GM21447 (cell line): ENCODE results near the gene CLDND1.
A peak's percentile ranks its signal among the peaks of the same experiment; 100 is the strongest.

ENCODE experiments used
- ATAC-seq: cut with Tn5 transposase; IDR thresholded peaks from one replicate; pipeline ENCODE4 v1.9.1; 2021; ENCODE audit not compliant: unreplicated experiment

CLDND1 gene

DNA sequence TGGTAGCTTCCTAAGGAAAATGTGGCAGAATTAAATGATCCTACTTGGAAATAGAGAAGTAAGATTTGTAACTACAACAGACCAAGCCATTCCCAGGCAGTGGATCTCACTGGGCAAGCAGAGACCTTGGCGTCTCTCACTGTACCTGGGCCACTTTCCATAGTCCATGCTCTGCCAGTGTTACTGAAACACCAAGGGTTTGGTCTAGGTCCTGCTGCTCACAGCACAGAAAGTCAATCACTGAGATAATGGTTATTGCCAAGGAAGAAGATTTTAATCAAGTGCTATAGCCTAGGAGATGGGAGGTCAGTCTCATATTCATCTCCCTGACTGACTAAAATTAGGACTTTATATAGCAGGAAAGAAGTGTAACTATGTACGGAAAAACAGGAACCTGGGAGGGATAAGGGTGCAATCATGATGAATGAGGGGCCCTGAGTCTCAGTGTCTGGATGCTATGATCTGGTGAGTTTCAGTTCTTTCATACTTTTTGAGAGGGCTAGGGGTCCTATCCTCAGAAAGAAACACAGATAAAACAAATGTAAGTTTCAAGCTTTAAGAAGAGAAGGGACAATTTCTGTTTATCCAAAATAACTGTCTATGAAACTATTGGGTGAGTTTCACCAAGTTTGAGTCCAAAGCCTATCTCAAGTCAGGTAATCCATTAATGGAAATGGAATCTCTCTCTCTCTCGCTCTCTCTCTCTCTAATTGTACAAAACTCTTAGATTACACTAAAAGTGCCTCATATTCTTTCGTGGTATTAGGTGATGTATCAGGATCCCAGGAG lies 29.7 kb upstream of the CLDND1 start:
- ATAC-seq: no peak

DNA sequence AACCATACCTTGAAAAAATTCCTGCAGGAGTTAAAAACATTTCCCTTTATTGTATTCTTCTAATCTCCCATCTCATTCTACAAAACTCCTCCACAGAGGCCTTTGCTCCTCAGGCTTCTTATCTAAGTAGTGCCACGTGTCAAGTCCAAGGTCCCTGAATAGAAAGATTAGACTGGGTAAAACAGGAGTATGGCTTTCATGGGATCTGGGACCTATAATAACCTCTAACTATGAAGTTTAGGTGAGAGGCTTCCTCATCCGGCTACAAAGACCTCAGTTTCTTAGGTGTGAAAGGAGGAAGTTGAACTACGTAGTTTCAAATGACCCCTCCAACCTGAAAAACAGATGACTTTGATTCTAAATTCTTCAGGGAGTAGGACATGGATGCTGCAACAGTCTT lies 29.1 kb upstream of the CLDND1 start:
- peak; percentile 21 for ATAC-seq

DNA sequence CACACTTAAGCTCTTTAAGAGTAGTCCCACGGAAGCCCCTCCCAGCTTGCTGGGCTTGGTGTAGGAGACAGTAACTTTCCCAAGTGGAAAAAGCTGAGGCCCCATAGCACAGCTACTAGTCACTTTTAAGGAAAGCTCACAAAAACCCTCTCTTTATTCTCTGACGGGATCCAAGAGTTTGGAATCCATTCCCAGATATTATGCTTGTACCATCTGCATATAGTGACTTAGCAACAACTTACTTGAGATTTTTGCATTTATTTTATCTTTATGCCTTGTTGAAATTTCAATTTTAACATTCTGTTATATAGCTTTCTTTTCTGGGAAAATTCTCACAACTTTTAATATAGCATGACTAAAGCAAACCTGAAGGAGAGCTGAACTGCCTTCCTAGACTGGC lies 28.5 kb upstream of the CLDND1 start:
- ATAC-seq: no peak

DNA sequence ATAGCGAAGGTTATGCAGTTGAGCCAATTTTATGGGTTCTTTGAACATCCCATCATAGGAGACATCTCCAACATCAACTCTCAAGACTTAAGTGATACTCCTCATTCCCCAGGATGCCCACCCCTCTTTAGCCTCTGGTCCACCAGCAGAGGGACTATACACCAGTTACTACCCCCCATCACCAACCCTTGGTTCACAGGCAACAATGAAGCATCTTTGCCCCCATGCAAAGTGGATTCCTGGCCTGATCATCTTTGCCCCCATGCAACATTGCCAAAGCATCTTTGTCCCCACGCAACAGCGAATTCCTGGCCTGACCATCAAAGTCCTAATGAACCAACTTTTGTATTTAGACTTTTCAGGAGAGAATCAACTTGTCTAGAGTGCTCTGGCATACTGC lies 28.1 kb upstream of the CLDND1 start:
- ATAC-seq: no peak

DNA sequence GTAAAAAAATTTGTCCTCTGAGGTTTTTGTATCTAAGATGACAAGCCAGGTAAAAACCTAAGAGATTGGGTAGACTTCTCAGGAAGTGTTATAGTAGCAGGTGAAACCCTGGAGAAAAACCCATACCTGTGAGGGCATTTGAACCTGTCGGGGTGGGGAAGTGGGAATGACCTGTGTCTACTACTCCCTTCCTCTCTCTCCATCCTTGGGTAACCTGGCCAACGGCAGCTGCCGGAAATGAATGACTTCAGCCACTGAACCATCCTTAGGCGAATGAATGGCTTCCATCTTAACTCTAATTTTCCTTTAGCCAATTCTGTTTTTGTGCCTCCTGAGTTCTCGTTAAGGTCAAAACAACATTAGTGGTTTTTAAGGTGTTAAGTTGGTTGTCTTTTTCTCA lies 25.8 kb upstream of the CLDND1 start:
- no peak for ATAC-seq

DNA sequence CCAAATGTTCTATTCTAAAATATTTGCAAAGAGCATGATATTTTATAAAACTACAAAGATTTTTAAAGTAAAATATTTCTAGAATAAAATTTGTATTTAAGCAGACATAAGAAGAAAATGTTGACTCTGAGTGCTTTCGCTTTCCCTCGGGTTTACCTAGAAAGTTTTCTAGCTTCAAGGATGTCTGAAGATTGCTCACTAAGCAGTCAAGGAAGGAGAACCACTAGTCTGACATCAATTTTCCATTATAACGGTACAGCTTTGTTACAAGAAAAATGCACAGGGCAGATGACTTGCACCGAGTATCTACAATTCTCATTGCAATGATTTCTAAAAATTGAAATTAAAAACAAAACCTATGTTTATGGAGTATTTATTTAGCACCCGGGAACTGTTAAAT lies 23.2 kb upstream of the CLDND1 start:
- ATAC-seq: peak; percentile 55

DNA sequence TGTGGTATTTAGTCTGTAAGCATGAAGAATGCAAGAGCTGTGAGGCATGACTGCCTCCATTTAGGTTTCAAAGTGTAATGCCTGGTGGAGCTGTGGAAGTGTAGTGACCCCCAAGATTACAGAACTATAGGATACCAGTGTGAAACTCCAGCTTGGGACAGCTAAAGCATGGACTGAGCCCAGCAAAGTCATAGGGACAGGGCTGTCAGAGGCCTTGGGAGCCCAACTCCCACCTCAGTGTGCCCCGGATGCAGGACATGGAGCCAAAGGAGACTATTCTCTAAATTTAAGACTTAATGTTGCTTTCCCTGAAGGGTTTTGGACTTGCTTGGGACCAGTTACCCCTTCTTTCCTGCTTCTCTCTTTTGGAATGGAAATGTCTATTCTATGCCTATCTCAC lies 19.9 kb upstream of the CLDND1 start:
- ATAC-seq: no peak

DNA sequence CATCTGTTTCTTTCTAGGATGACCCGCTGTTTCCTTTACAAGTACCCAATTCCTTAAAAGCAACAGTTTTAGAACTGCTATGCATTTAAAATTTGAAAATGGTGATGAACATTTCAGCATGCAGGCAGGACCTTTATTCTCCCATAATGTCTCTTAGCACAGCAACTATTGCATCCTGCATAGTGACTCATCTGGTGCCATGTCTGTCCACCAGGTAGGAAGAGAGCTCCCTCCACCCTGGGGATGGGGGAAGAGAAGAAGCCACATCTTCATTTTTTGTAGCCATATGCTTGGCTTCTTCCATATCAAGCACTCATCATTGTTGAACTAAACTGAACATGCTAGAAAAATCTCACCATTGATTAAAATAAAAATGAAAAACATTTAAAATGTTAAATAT lies 19.0 kb upstream of the CLDND1 start:
- ATAC-seq: no peak

DNA sequence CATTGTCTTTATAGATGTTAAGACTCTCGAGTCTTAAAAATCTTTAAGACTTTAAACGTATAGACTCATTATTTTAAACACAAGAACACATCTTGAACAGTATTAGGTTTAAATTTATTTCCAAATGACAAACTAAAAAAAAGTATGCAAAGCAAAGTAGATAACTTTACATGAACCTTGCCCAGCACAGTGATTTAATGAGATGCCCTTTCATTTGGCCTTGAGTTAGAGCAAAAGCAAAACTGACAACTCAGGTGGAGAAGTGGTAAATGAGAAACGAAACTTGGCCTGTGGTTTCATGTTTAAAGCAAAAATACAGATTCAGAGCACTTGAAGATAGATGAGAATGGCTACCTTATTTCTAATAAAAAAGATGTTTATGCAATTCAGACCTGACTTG lies 17.6 kb upstream of the CLDND1 start:
- ATAC-seq: peak; percentile 47

DNA sequence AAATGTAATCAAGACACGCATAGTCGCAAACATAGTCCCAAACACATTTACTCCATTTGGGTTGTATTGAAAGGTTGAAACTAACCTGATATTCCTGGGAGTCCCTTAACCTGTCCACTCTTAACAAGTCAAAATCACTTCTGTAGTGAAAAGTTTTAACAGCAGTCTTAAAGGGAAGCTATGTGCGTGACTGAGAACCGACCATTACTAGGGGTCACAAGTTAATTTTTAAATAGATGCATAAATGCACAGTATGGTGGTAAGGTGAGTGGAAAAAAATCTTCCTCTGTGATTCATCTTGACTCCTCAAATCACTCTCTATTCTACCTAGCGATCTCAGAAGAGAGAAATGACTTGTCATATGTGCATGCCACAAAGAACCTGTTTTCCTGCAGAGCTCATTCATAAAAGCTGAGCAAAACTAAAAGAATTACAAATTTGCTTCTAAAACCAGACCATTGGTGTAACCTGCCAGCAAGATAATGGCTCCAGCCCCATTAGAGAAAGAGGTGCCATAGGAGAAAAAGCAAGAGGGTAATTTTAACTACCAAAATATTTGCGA lies 13.8 kb upstream of the CLDND1 start:
- peak; percentile 75 for ATAC-seq

DNA sequence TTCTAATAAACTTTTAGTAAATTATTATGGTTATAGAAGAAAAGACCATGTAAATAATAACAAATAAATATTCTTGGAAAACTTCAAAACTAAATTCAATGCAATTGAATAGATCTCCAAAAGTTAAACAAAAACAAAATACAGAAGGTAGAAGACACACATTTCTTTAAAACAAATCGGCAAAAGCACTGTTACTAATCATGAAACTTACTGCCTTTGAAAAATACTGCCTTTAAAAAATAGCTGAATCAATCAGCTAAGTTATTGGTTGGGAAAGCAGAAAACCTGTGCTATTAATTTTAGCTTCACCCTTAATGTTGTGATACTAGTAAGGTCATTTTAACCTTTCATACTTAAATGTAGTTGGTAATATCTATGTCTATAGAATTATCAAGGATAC lies 12.0 kb upstream of the CLDND1 start:
- no peak for ATAC-seq

DNA sequence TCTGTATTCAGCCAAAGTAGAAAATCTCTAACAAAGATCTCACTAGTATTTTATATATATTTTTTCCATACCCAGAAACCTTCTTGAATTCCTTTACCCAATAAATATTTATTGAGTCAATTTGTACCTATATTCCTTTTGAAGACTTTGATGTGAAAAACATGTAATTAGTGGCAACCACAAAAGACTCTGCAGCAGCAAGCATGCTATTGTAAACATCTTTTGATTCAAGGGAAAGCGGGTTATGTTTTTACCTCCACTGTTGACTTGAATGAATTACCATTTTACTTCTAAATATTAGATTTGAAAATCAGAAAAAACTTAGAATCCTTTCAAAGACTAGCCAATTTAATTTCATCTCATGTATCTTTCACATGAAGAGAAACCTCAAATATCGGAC lies 11.5 kb upstream of the CLDND1 start:
- ATAC-seq: no peak

DNA sequence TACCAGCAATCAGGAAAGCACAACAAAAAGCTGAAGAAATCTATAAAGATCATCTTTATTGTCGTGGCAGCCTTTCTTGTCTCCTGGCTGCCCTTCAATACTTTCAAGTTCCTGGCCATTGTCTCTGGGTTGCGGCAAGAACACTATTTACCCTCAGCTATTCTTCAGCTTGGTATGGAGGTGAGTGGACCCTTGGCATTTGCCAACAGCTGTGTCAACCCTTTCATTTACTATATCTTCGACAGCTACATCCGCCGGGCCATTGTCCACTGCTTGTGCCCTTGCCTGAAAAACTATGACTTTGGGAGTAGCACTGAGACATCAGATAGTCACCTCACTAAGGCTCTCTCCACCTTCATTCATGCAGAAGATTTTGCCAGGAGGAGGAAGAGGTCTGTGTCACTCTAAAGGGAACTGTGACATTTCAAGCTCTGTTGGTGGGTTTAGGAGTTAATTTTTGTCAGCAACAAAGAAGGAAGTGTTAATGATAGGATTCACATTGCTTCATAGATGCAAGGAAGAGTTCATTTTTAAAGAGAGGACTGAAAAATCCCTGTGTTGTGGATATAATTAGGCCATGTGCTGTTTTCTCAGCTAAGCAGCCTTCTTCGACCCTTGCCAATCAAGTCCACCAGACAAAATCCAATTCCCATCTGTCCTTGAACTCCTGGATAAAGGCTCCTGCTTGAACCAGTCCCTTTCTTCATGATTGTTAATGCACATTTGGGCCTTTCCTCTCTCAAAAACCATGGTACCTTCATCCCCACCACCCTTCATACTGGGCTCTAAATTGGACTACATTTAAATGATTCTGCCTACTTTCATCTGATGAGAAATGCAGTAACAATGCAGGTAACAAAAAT lies 10.2 kb upstream of the CLDND1 start:
- ATAC-seq: no peak

DNA sequence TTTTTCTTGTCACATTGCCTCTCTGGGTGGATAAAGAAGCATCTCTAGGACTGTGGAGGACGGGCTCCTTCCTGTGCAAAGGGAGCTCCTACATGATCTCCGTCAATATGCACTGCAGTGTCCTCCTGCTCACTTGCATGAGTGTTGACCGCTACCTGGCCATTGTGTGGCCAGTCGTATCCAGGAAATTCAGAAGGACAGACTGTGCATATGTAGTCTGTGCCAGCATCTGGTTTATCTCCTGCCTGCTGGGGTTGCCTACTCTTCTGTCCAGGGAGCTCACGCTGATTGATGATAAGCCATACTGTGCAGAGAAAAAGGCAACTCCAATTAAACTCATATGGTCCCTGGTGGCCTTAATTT lies 9.6 kb upstream of the CLDND1 start:
- ATAC-seq: no peak

DNA sequence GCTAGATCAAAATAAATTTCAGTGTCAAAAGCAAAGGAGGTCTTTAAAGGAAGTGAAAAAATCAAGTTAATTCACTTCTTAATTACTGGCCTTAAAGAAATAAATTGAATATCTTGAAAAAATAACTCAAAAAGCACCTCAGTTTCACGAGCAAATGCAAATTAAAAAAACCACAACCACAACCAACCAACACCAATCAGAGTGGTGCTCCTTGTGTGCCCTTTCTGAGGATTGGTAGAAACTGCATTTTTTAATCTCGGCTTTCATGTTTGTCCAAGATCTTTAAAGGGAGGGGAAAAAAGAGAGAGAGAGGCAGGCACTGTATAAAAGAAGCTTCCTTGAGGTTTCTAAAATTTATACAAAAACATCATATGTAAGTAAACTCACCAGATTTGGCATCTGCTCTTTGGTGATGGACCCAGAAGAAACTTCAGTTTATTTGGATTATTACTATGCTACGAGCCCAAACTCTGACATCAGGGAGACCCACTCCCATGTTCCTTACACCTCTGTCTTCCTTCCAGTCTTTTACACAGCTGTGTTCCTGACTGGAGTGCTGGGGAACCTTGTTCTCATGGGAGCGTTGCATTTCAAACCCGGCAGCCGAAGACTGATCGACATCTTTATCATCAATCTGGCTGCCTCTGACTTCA lies 9.0 kb upstream of the CLDND1 start, which contains the start of gene GPR15:
Gene GPR15, plus strand, starts transcription at position 357 of the 653 bp plus-strand sequence. Its CDS starts 56 bp downstream, at position 413.
- peak; percentile 19 for ATAC-seq

DNA sequence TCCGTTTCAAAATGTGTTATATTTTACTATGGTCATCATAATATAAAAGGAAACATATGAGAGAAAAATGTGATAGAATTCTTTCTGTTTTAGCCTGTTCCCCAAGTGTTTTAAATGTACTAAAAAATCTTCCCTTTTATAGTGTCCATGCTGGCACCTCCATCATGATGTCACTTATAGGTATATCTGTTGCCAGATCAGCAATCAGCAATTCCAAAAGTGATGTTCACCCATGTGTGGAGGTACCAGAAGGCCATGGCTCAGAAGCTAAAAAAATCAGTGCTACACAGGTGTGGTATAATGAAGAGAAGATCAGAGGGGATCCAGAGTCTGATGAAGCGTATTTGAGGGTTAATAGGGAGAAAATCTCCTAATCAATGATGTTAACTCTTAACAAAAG lies 8.0 kb upstream of the CLDND1 start:
- no peak for ATAC-seq

DNA sequence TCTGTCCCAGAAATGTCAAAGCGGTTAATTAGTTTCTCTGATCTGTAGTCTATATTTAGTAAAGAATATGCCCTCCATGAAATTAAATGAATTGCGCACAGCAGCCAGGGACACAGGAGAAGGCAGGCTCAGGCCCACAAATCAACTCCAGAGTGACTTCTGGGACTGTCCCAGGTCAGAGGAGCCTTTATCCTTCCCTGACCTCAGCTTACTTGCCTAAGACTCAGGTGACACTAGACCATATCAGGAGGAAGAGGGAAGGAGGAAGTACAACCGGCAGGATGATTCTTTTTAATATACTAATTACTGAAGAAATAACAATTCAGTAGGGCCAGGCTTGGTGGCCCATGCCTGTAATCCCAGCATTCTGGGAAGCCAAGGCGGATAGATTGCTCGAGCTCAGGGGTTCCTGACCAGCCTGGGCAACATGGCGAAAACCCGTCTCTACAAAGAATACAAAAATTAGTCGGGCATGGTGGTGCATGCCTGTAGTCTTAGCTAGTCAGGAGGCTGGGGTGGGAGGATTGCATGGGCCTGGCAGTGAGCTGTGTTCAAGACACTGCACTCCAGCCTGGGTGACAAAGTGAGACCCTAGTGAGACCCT lies 7.3 kb upstream of the CLDND1 start:
- ATAC-seq: no peak

DNA sequence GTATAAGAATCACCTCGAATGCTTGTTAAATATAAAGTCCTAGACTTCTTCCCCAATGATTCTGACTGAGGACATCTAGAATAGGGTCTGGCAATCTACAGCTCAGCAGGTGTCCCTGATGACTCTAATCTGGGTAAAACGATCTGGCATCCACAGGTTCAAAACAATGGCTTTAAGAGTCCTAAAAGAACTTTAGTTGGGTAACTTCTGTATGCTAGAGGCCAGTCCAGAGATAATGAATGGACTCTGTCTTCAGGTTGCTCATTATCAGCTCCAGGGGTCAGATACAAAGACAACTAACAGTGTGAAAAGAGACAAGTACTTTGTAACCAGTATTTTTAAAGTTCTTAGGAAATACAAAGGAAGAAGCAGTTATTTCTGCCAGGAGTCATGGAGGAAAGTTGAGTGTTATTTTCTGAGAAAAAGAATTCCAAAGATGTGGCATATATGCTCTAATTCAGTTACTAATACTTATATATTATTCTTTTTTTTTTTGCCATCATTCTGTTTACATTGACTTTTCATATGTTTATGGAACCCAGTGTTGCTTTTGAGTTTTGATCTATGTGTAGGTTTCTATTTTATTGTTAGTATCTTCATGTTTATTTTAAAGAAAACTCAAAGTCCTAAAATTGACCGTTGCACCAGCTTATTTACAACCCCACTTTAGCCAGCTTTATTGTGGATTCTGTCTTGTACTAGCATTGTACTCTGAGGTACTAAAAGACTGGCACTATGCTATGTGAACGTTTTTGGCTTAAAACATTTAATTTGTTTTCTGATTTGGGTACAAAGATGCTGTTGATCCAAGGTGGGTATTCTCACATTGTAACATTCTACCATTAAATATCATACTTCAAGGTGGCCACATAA lies 6.0 kb upstream of the CLDND1 start:
- no peak for ATAC-seq

DNA sequence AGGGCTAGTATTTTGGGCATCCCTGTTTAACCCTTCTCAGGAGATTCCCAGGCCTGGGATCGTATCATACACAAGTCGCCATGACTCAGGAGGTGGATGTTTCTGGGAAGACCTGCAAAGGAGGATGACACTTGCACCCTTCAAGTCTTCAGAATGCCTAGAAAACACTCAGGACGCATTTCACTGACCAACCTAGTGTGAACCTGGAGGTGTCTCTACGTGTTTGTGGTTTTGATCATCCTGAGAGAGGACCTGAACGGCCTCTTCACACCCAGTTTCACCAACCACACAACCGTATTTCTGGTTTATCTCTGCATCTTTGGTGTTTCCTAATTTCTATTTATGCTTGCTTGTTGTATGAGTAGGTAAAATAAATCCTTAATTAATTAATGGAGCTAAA lies 2.8 kb upstream of the CLDND1 start:
- ATAC-seq: no peak

DNA sequence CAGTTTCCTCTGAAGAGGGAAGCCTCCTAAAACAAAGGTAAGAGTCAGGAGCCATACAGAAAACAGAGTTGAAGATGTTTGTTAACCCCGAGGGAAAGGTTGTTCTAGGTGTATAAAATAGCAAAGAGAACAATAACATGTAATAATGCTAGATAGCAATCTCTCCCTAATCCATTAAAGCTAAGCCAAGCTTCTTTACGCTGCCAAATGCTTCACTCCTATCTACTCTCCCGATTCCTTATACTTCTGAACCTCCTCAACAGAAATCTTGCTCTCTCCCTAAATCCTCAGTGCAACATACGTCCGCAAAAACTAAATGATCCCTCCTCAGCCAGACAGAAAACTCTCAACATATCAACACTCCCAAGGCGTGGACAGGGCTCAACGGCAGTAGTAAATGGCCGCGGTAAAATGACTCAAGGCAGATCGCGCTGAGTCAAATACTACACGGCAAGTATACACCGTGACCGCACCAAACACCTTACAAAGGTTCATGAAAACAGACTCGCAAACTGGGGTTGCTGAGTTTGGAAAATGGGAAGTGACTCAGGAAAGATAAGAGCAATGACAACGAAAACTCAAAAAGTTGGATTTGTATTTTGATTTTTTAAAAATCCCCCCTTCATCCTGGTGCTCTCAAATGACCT lies 682 bp downstream of the CLDND1 start:
- peak; percentile 38 for ATAC-seq
